ENCODE measurements around the gene CELF5.
"Not testable (repeated sequence)": the region's sequence is repeated elsewhere in the genome, so short reads cannot be mapped to it uniquely, and the experiment has no call there.

CELF5 gene

GRCh38 chr19:3296446-3296845, 72.0 kb downstream of the CELF5 start:
- peaks cover 7% of the 10 kb centered on the region; the same call in 1 of the 2 replicates for H3K27me3 ChIP-seq (ENCODE audit: insufficient read depth, low read length)
- no peak for TF ChIP-seq CTCF (IDR thresholded peaks at IDR 0.05; ENCODE audit: low read length)
- TF ChIP-seq EZH2 (IDR thresholded peaks at IDR 0.05; ENCODE audit: borderline replicate concordance, low read length): no peak
- no peak overlapping the region for H3K9ac ChIP-seq (ENCODE audit: low read length)
- no peaks in the 10 kb centered on the region for H3K36me3 ChIP-seq (ENCODE audit: insufficient read depth, low read length)
- H2AFZ ChIP-seq (ENCODE audit: low read length): no peak overlapping the region
- H3K9me3 ChIP-seq (ENCODE audit: low read length): no peaks in the 10 kb centered on the region
- H3K79me2 ChIP-seq (ENCODE audit: insufficient read depth, low read length): no peaks in the 10 kb centered on the region
- no peaks in the 10 kb centered on the region for H3K4me1 ChIP-seq (ENCODE audit: insufficient read depth, low read length, severe bottlenecking)
- no peak overlapping the region for H3K4me3 ChIP-seq (ENCODE audit: low read depth, low read length, poor library complexity, severe bottlenecking)
- H3K9me2 ChIP-seq (ENCODE audit: low read depth, low read length): no peaks in the 10 kb centered on the region
- H4K20me1 ChIP-seq (ENCODE audit: insufficient read depth, low read length): no peaks in the 10 kb centered on the region
- H3K27ac ChIP-seq (ENCODE audit: low read depth, low read length, poor library complexity, severe bottlenecking): no peak overlapping the region
- H3F3A ChIP-seq (ENCODE audit: insufficient read depth, low read length): no peaks in the 10 kb centered on the region
- H3K4me2 ChIP-seq (ENCODE audit: low read length): no peak overlapping the region

GRCh38 chr19:3298853-3299449, 74.5 kb downstream of the CELF5 start:
- Histone ChIP-seq H3K4me1 (ENCODE audit: insufficient read depth, low read length, severe bottlenecking) (no peaks in the 10 kb centered on the region), H3K79me2 (ENCODE audit: insufficient read depth, low read length) (no peaks in the 10 kb centered on the region), H3F3A (ENCODE audit: insufficient read depth, low read length) (no peaks in the 10 kb centered on the region), H3K4me2 (ENCODE audit: low read length) (no peak overlapping the region), H2AFZ (ENCODE audit: low read length) (no peak overlapping the region), H3K9ac (ENCODE audit: low read length) (no peak overlapping the region), H3K36me3 (ENCODE audit: insufficient read depth, low read length) (no peaks in the 10 kb centered on the region; the same call in 1 of the 2 replicates), H4K20me1 (ENCODE audit: insufficient read depth, low read length) (no peaks in the 10 kb centered on the region), H3K9me2 (ENCODE audit: low read depth, low read length) (no peaks in the 10 kb centered on the region), H3K9me3 (ENCODE audit: low read length) (0 out of 2 replicates have a peak, but pooled peaks cover 4% of the 10 kb centered on the region), H3K27ac (ENCODE audit: low read depth, low read length, poor library complexity, severe bottlenecking) (no peak overlapping the region), H3K27me3 (ENCODE audit: insufficient read depth, low read length) (peaks cover 10% of the 10 kb centered on the region; the same call in 1 of the 2 replicates), H3K4me3 (ENCODE audit: low read depth, low read length, poor library complexity, severe bottlenecking) (no peak overlapping the region)
- no peak for TF ChIP-seq EZH2 (IDR thresholded peaks at IDR 0.05; ENCODE audit: borderline replicate concordance, low read length)
- no peak for TF ChIP-seq CTCF (IDR thresholded peaks at IDR 0.05; ENCODE audit: low read length)

GRCh38 chr19:3300566-3300965, 76.1 kb downstream of the CELF5 start:
- H3K9me3 ChIP-seq (ENCODE audit: low read length); H3K9ac ChIP-seq (ENCODE audit: low read length); H3K27ac ChIP-seq (ENCODE audit: low read depth, low read length, poor library complexity, severe bottlenecking); H3K27me3 ChIP-seq (ENCODE audit: insufficient read depth, low read length); H3K4me3 ChIP-seq (ENCODE audit: low read depth, low read length, poor library complexity, severe bottlenecking); H2AFZ ChIP-seq (ENCODE audit: low read length); H3K4me1 ChIP-seq (ENCODE audit: insufficient read depth, low read length, severe bottlenecking); H3K4me2 ChIP-seq (ENCODE audit: low read length); H3F3A ChIP-seq (ENCODE audit: insufficient read depth, low read length); H4K20me1 ChIP-seq (ENCODE audit: insufficient read depth, low read length); H3K36me3 ChIP-seq (ENCODE audit: insufficient read depth, low read length); H3K79me2 ChIP-seq (ENCODE audit: insufficient read depth, low read length); H3K9me2 ChIP-seq (ENCODE audit: low read depth, low read length): not testable (repeated sequence)

- Histone ChIP-seq H3K27me3 (ENCODE audit: insufficient read depth, low read length) (peaks cover 5% of the 10 kb centered on the region; the same call in 1 of the 2 replicates), H3K27ac (ENCODE audit: low read depth, low read length, poor library complexity, severe bottlenecking) (no peak overlapping the region)
Observed at GRCh38 chr19:3302755-3303154, 78.3 kb downstream of the CELF5 start.

More at GRCh38 chr19:3302755-3303154, 78.3 kb downstream of the CELF5 start:
- Histone ChIP-seq H3K36me3 (ENCODE audit: insufficient read depth, low read length) (no peaks in the 10 kb centered on the region; the same call in 1 of the 2 replicates), H3K4me1 (ENCODE audit: insufficient read depth, low read length, severe bottlenecking) (no peaks in the 10 kb centered on the region), H2AFZ (ENCODE audit: low read length) (no peak overlapping the region), H3F3A (ENCODE audit: insufficient read depth, low read length) (no peaks in the 10 kb centered on the region), H4K20me1 (ENCODE audit: insufficient read depth, low read length) (no peaks in the 10 kb centered on the region), H3K79me2 (ENCODE audit: insufficient read depth, low read length) (no peaks in the 10 kb centered on the region), H3K9me2 (ENCODE audit: low read depth, low read length) (no peaks in the 10 kb centered on the region), H3K9me3 (ENCODE audit: low read length) (0 out of 2 replicates have a peak, but pooled peaks cover 4% of the 10 kb centered on the region), H3K9ac (ENCODE audit: low read length) (no peak overlapping the region), H3K4me2 (ENCODE audit: low read length) (no peak overlapping the region), H3K4me3 (ENCODE audit: low read depth, low read length, poor library complexity, severe bottlenecking) (no peak overlapping the region)
- TF ChIP-seq EZH2 (IDR thresholded peaks at IDR 0.05; ENCODE audit: borderline replicate concordance, low read length) (no peak), CTCF (IDR thresholded peaks at IDR 0.05; ENCODE audit: low read length) (no peak)
